GM12878 (cell line): ENCODE results near the gene UBQLN4. TPM values are rescaled to one million over a fixed set of nuclear protein-coding genes. Genes with fewer than 3 reads are reported as not detected.
A peak's percentile ranks its signal among the peaks of the same experiment; 100 is the strongest.

Source experiments
- BHLHE40 ChIP-seq, 2 experiments: fragments of 450-650 bp in 1 of 2; IDR thresholded peaks; 2 replicates each; pipeline ENCODE4 v1.6.1; 2011 to 2017; ENCODE audit warnings: low read depth in 2 of 2, borderline replicate concordance in 1 of 2, improper control_type of control experiment in 1 of 2, low read length in 1 of 2, mild to moderate bottlenecking in 1 of 2
- CBX5 ChIP-seq: sonication (generic); IDR thresholded peaks from 2 replicates; pipeline ENCODE4 v1.6.1; 2016; ENCODE audit warnings: low read depth, moderate library complexity, mild to moderate bottlenecking, inconsistent platforms
- CEBPZ ChIP-seq: fragments of 150-350 bp; IDR thresholded peaks from 2 replicates; pipeline ENCODE4 v1.6.1; 2016; ENCODE audit warnings: low read depth, low read length
- ETV6 ChIP-seq, 2 experiments: fragments of 450-650 bp in 1 of 2; IDR thresholded peaks in 1 of 2; conservative IDR thresholded peaks in 1 of 2; 2 replicates each; pipeline ENCODE4 v1.6.1; 2014; ENCODE audit warnings: antibody characterized with exemption in 1 of 2, borderline replicate concordance in 1 of 2, low read depth in 1 of 2, mild to moderate bottlenecking in 1 of 2, moderate library complexity in 1 of 2
- HDAC6 ChIP-seq: fragments of 200-600 bp; sonication (generic); IDR thresholded peaks from one replicate; pipeline ENCODE4 v1.8.0; 2017; ENCODE audit warnings: antibody characterized with exemption; ENCODE audit not compliant: unreplicated experiment
- IKZF2 ChIP-seq, 2 experiments: fragments of 450-650 bp; IDR thresholded peaks; 2 replicates each; pipeline ENCODE4 v1.6.1; 2017; ENCODE audit warnings: mild to moderate bottlenecking in 2 of 2, moderate library complexity in 2 of 2
- KLF5 ChIP-seq: fragments of 450-650 bp; IDR thresholded peaks from 2 replicates; pipeline ENCODE4 v1.6.1; 2014; ENCODE audit warnings: mild to moderate bottlenecking; ENCODE audit not compliant: partially characterized antibody
- MXI1 ChIP-seq: fragments of 150-350 bp; IDR thresholded peaks from 2 replicates; pipeline ENCODE4 v1.6.1; 2011; ENCODE audit warnings: low read depth, mild to moderate bottlenecking, inconsistent platforms, low read length, improper control_type of control experiment
- NFXL1 ChIP-seq: fragments of 450-650 bp; IDR thresholded peaks from 2 replicates; pipeline ENCODE4 v1.6.1; 2017; ENCODE audit warnings: antibody characterized with exemption, mild to moderate bottlenecking, borderline replicate concordance
- NR2C1 ChIP-seq: fragments of 450-650 bp; IDR thresholded peaks from 2 replicates; pipeline ENCODE4 v1.6.1; 2017; ENCODE audit warnings: antibody characterized with exemption, mild to moderate bottlenecking, moderate library complexity
- POLR2A ChIP-seq: IDR thresholded peaks from 2 replicates; pipeline ENCODE4 v1.6.1; 2011; ENCODE audit warnings: low read depth, mild to moderate bottlenecking, low read length
- RBBP5 ChIP-seq: fragments of 200-600 bp; sonication (generic); conservative IDR thresholded peaks from 2 replicates; pipeline ENCODE4 v1.6.1; 2016
- SMC3 ChIP-seq: IDR thresholded peaks from 2 replicates; pipeline ENCODE4 v1.6.1; 2011; ENCODE audit warnings: low read length, improper control_type of control experiment, borderline replicate concordance
- SPI1 ChIP-seq: IDR thresholded peaks from 2 replicates; pipeline ENCODE4 v1.6.1; 2011; ENCODE audit warnings: low read depth, mild to moderate bottlenecking, low read length, moderate library complexity, borderline replicate concordance; ENCODE audit not compliant: insufficient read depth
- SUZ12 ChIP-seq: fragments of 200-600 bp; sonication (generic); IDR thresholded peaks from one replicate; pipeline ENCODE4 v1.6.1; 2018; ENCODE audit warnings: antibody characterized with exemption, mild to moderate bottlenecking; ENCODE audit not compliant: unreplicated experiment
- TBL1XR1 ChIP-seq: IDR thresholded peaks from 2 replicates; pipeline ENCODE4 v1.6.1; 2012; ENCODE audit warnings: low read depth, low read length, improper control_type of control experiment
- YY1 ChIP-seq: IDR thresholded peaks from 2 replicates; pipeline ENCODE4 v1.6.1; 2011; ENCODE audit warnings: low read depth, mild to moderate bottlenecking, low read length
- ZNF384 ChIP-seq: IDR thresholded peaks from 2 replicates; pipeline ENCODE4 v1.6.1; 2012; ENCODE audit warnings: low read depth, mild to moderate bottlenecking, low read length, improper control_type of control experiment, borderline replicate concordance
- ZSCAN29 ChIP-seq: fragments of 450-650 bp; IDR thresholded peaks from 2 replicates; pipeline ENCODE4 v1.6.1; 2017; ENCODE audit warnings: mild to moderate bottlenecking, moderate library complexity
- polyA plus RNA-seq, 11 experiments: library from polyadenylated mRNA; depleted of rRNA in 4 of 11; unstranded in 6 of 11; stranded (reverse) in 5 of 11; fragments of >200 nt; fragmentation: Nextera tagmentation in 4 of 11; fragmentation: Illumina TruSeq in 1 of 11; extraction: Ambion mirVana in 4 of 11; extraction: Trizol in 1 of 11; gene quantifications; 1 replicate in 1 of 11; 2 replicates in 10 of 11; pipeline versions ENCODE4 v1.2.1 to v1.2.3, GENCODE V29; 2011 to 2016; ENCODE audit warnings: inconsistent platforms in 2 of 11, missing spikeins in 2 of 11, low read depth in 1 of 11
- total RNA-seq, 4 experiments: library from RNA; depleted of rRNA in 3 of 4; stranded (reverse); fragments of >200 nt in 3 of 4; fragmentation: Illumina TruSeq in 1 of 4; extraction: Trizol in 1 of 4; gene quantifications; 2 replicates each; pipeline versions ENCODE4 v1.2.1 to v1.2.3, GENCODE V29; 2013 to 2021
- TF ChIP-seq, protein P1 (sequence below): IDR thresholded peaks from 2 replicates; pipeline ENCODE4 v1.6.1; 2011; ENCODE audit warnings: low read depth, low read length, improper control_type of control experiment, borderline replicate concordance
- TF ChIP-seq, protein P2 (sequence below): fragments of 450-650 bp; formaldehyde crosslinking; IDR thresholded peaks from 2 replicates; pipeline ENCODE4 v1.4.0; 2020; ENCODE audit warnings: mild to moderate bottlenecking, moderate library complexity
- TF ChIP-seq, protein P3 (sequence below): IDR thresholded peaks from 2 replicates; pipeline ENCODE4 v1.6.1; 2012; ENCODE audit warnings: low read depth, low read length, improper control_type of control experiment

Gene UBQLN4
- total and polyA plus RNA-seq, 10 of the 15 experiments (the other 5 are each of a cell fraction or from before 2014, with no cell fraction given): 10.0 to 44.6 (median 19.7) TPM

- TF ChIP-seq NR2C1: peak; percentile 66
- no peak for TF ChIP-seq ZSCAN29
- TF ChIP-seq, protein P1, sequence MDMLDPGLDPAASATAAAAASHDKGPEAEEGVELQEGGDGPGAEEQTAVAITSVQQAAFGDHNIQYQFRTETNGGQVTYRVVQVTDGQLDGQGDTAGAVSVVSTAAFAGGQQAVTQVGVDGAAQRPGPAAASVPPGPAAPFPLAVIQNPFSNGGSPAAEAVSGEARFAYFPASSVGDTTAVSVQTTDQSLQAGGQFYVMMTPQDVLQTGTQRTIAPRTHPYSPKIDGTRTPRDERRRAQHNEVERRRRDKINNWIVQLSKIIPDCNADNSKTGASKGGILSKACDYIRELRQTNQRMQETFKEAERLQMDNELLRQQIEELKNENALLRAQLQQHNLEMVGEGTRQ: no peak
- TF ChIP-seq TBL1XR1: no peak
- TF ChIP-seq MXI1: peak; percentile 86
- TF ChIP-seq, protein P2, sequence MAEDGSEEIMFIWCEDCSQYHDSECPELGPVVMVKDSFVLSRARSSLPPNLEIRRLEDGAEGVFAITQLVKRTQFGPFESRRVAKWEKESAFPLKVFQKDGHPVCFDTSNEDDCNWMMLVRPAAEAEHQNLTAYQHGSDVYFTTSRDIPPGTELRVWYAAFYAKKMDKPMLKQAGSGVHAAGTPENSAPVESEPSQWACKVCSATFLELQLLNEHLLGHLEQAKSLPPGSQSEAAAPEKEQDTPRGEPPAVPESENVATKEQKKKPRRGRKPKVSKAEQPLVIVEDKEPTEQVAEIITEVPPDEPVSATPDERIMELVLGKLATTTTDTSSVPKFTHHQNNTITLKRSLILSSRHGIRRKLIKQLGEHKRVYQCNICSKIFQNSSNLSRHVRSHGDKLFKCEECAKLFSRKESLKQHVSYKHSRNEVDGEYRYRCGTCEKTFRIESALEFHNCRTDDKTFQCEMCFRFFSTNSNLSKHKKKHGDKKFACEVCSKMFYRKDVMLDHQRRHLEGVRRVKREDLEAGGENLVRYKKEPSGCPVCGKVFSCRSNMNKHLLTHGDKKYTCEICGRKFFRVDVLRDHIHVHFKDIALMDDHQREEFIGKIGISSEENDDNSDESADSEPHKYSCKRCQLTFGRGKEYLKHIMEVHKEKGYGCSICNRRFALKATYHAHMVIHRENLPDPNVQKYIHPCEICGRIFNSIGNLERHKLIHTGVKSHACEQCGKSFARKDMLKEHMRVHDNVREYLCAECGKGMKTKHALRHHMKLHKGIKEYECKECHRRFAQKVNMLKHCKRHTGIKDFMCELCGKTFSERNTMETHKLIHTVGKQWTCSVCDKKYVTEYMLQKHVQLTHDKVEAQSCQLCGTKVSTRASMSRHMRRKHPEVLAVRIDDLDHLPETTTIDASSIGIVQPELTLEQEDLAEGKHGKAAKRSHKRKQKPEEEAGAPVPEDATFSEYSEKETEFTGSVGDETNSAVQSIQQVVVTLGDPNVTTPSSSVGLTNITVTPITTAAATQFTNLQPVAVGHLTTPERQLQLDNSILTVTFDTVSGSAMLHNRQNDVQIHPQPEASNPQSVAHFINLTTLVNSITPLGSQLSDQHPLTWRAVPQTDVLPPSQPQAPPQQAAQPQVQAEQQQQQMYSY (CRISPR knock-in tag): no peak
- no peak for TF ChIP-seq BHLHE40 (IDR thresholded peaks at IDR 0.05; ENCODE audit: borderline replicate concordance in 1 of 2, low read depth in 2 of 2, low read length in 1 of 2)
- no peak; a peak in 1 of 4 replicates for TF ChIP-seq IKZF2 (IDR thresholded peaks at IDR 0.05)
- no peak for TF ChIP-seq POLR2A
- no peak for TF ChIP-seq ETV6 (conservative IDR thresholded peaks at IDR 0.05 in 1 of 2, IDR thresholded peaks at IDR 0.05 in 1 of 2; ENCODE audit: borderline replicate concordance in 1 of 2, low read depth in 1 of 2)
- TF ChIP-seq CEBPZ: no peak
- TF ChIP-seq SMC3: no peak
- TF ChIP-seq, protein P3, sequence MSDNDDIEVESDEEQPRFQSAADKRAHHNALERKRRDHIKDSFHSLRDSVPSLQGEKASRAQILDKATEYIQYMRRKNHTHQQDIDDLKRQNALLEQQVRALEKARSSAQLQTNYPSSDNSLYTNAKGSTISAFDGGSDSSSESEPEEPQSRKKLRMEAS: peak; percentile 32; the same call in 1 of the 2 replicates
- peak; percentile 89 for TF ChIP-seq YY1
- TF ChIP-seq ZNF384: no peak
- TF ChIP-seq CBX5: no peak
- TF ChIP-seq NFXL1: no peak
- TF ChIP-seq SPI1: no peak
- no peak for TF ChIP-seq HDAC6
- TF ChIP-seq RBBP5: no peak
- TF ChIP-seq KLF5: peak; percentile 51
- no peak for TF ChIP-seq SUZ12
Observed at GRCh38 chr1:156082309-156083091, 28.9 kb upstream of the UBQLN4 start, which contains the start of gene MEX3A (continued).
